ENCODE measurements around the gene TSPAN31. TPM values are rescaled to one million over a fixed set of nuclear protein-coding genes. Genes with fewer than 3 reads are reported as not detected.

TSPAN31 gene
- total RNA-seq, 1 donor = 41.6 TPM

- Histone ChIP-seq H3K4me1 (ENCODE audit: insufficient read depth, low read length) (no peaks in the 10 kb centered on the region), H3K4me3 (ENCODE audit: insufficient read depth, low read length) (no peak overlapping the region), H3K4me2 (ENCODE audit: insufficient read depth, low read length) (no peak overlapping the region), H3K79me2 (ENCODE audit: insufficient read depth, low read length) (no peaks in the 10 kb centered on the region), H3K36me3 (ENCODE audit: insufficient read depth, low read length) (peaks cover 36% of the 10 kb centered on the region), H3K27me3 (ENCODE audit: insufficient read depth, low read length) (no peaks in the 10 kb centered on the region), H2AFZ (ENCODE audit: low read length) (no peak overlapping the region), H4K20me1 (ENCODE audit: insufficient read depth, low read length) (no peaks in the 10 kb centered on the region), H3K9me3 (ENCODE audit: low read depth, low read length) (no peaks in the 10 kb centered on the region), H3K27ac (ENCODE audit: low read depth, low read length) (no peak overlapping the region)
- TF ChIP-seq CTCF (IDR thresholded peaks at IDR 0.05; ENCODE audit: extremely low read depth, low read depth, low read length) = no peak
- no peak for DNase-seq (ENCODE audit: insufficient read length, low spot score, missing footprints)
These were observed 27.7 kb upstream of the TSPAN31 start for GRCh38 chr12:57717131-57717530.

GRCh38 chr12:57717846-57718640 is 26.8 kb upstream of the TSPAN31 start:
- H3K36me3 ChIP-seq (ENCODE audit: insufficient read depth, low read length) = peaks cover 36% of the 10 kb centered on the region
- no peak overlapping the region for H2AFZ ChIP-seq (ENCODE audit: low read length)
- H3K4me3 ChIP-seq (ENCODE audit: insufficient read depth, low read length) = no peak overlapping the region
- no peak overlapping the region for H3K4me2 ChIP-seq (ENCODE audit: insufficient read depth, low read length)
- H3K79me2 ChIP-seq (ENCODE audit: insufficient read depth, low read length) = no peaks in the 10 kb centered on the region
- no peaks in the 10 kb centered on the region for H3K27me3 ChIP-seq (ENCODE audit: insufficient read depth, low read length)
- H3K9me3 ChIP-seq (ENCODE audit: low read depth, low read length) = no peaks in the 10 kb centered on the region
- no peak for TF ChIP-seq CTCF (IDR thresholded peaks at IDR 0.05; ENCODE audit: extremely low read depth, low read depth, low read length)
- peak; percentile 37 for DNase-seq (ENCODE audit: insufficient read length, low spot score, missing footprints)
- H4K20me1 ChIP-seq (ENCODE audit: insufficient read depth, low read length) = no peaks in the 10 kb centered on the region
- H3K27ac ChIP-seq (ENCODE audit: low read depth, low read length) = no peak overlapping the region
- H3K4me1 ChIP-seq (ENCODE audit: insufficient read depth, low read length) = no peaks in the 10 kb centered on the region

GRCh38 chr12:57718641-57719528 is 26.0 kb upstream of the TSPAN31 start:
- Histone ChIP-seq H3K27ac (ENCODE audit: low read depth, low read length) (no peak overlapping the region), H3K79me2 (ENCODE audit: insufficient read depth, low read length) (no peaks in the 10 kb centered on the region), H3K27me3 (ENCODE audit: insufficient read depth, low read length) (no peaks in the 10 kb centered on the region), H2AFZ (ENCODE audit: low read length) (no peak overlapping the region), H3K4me3 (ENCODE audit: insufficient read depth, low read length) (no peak overlapping the region), H4K20me1 (ENCODE audit: insufficient read depth, low read length) (no peaks in the 10 kb centered on the region), H3K9me3 (ENCODE audit: low read depth, low read length) (no peaks in the 10 kb centered on the region), H3K36me3 (ENCODE audit: insufficient read depth, low read length) (peaks cover 36% of the 10 kb centered on the region), H3K4me1 (ENCODE audit: insufficient read depth, low read length) (no peaks in the 10 kb centered on the region), H3K4me2 (ENCODE audit: insufficient read depth, low read length) (no peak overlapping the region)
- TF ChIP-seq CTCF (IDR thresholded peaks at IDR 0.05; ENCODE audit: extremely low read depth, low read depth, low read length) = no peak
- DNase-seq (ENCODE audit: insufficient read length, low spot score, missing footprints) = peak; percentile 41
